ENCODE data around the gene GJB5. TPM values are rescaled to one million over a fixed set of nuclear protein-coding genes. Genes with fewer than 3 reads are reported as not detected.

The GJB5 gene
- total and polyA plus RNA-seq, 2 donors from 2014 or later: not detected

- H3K9ac ChIP-seq (ENCODE audit: low read length in 3 of 3): no peak overlapping the region
These were observed 24.7 kb downstream of the GJB5 start for GRCh38 chr1:34779526-34779925.

GRCh38 chr1:34779962-34780361 is 25.1 kb downstream of the GJB5 start:
- no peak overlapping the region for H3K9ac ChIP-seq (ENCODE audit: low read length in 3 of 3)
- DNase-seq (no peak), FAIRE-seq (no peak)
- H3K9me3 ChIP-seq (ENCODE audit: control insufficient read depth in 2 of 3, insufficient read depth in 1 of 3, low read length in 3 of 3): no peaks in the 10 kb centered on the region
- peaks cover 9% of the 10 kb centered on the region for H3K27me3 ChIP-seq (ENCODE audit: control insufficient read depth, insufficient read depth, low read length)
- no peak for TF ChIP-seq CTCF (IDR thresholded peaks at IDR 0.05; ENCODE audit: borderline replicate concordance, extremely low read depth, insufficient read depth)
- intact Hi-C loops (cut with DNase I): no loop called here
- H3K4me3 ChIP-seq (ENCODE audit: low read length in 3 of 3): no peak overlapping the region
- no peaks in the 10 kb centered on the region for H3K36me3 ChIP-seq (ENCODE audit: control insufficient read depth in 2 of 3, insufficient read depth in 3 of 3, low read length in 3 of 3)
- no peaks in the 10 kb centered on the region for H3K4me1 ChIP-seq (ENCODE audit: control insufficient read depth in 2 of 3, insufficient read depth in 2 of 3, low read depth in 1 of 3, low read length in 3 of 3)
- H3K27ac ChIP-seq (ENCODE audit: low read depth in 2 of 2, low read length in 2 of 2): no peak overlapping the region

More at GRCh38 chr1:34779526-34779925, 24.7 kb downstream of the GJB5 start:
- Histone ChIP-seq H3K27me3 (ENCODE audit: control insufficient read depth, insufficient read depth, low read length) (peaks cover 9% of the 10 kb centered on the region), H3K9me3 (ENCODE audit: control insufficient read depth in 2 of 3, insufficient read depth in 1 of 3, low read length in 3 of 3) (no peaks in the 10 kb centered on the region), H3K4me3 (ENCODE audit: low read length in 3 of 3) (no peak overlapping the region), H3K27ac (ENCODE audit: low read depth in 2 of 2, low read length in 2 of 2) (no peak overlapping the region), H3K4me1 (ENCODE audit: control insufficient read depth in 2 of 3, insufficient read depth in 2 of 3, low read depth in 1 of 3, low read length in 3 of 3) (no peaks in the 10 kb centered on the region), H3K36me3 (ENCODE audit: control insufficient read depth in 2 of 3, insufficient read depth in 3 of 3, low read length in 3 of 3) (no peaks in the 10 kb centered on the region)
- intact Hi-C loops (cut with DNase I): no loop called here
- no peak for DNase-seq
- no peak for FAIRE-seq
- no peak for TF ChIP-seq CTCF (IDR thresholded peaks at IDR 0.05; ENCODE audit: borderline replicate concordance, extremely low read depth, insufficient read depth)

GRCh38 chr1:34780528-34780927 is 25.7 kb downstream of the GJB5 start:
- Histone ChIP-seq H3K36me3 (ENCODE audit: control insufficient read depth in 2 of 3, insufficient read depth in 3 of 3, low read length in 3 of 3) (no peaks in the 10 kb centered on the region), H3K4me1 (ENCODE audit: control insufficient read depth in 2 of 3, insufficient read depth in 2 of 3, low read depth in 1 of 3, low read length in 3 of 3) (no peaks in the 10 kb centered on the region), H3K27ac (ENCODE audit: low read depth in 2 of 2, low read length in 2 of 2) (no peak overlapping the region), H3K9me3 (ENCODE audit: control insufficient read depth in 2 of 3, insufficient read depth in 1 of 3, low read length in 3 of 3) (no peaks in the 10 kb centered on the region), H3K9ac (ENCODE audit: low read length in 3 of 3) (no peak overlapping the region), H3K27me3 (ENCODE audit: control insufficient read depth, insufficient read depth, low read length) (peaks cover 9% of the 10 kb centered on the region), H3K4me3 (ENCODE audit: low read length in 3 of 3) (peak overlapping the region in 1 of 3 donors; percentile 29)
- DNase-seq (no peak), FAIRE-seq (no peak)
- intact Hi-C loops (cut with DNase I): no loop called here
- TF ChIP-seq CTCF (IDR thresholded peaks at IDR 0.05; ENCODE audit: borderline replicate concordance, extremely low read depth, insufficient read depth): no peak

Data from kidney (tissue), 14 donors.